ENCODE data around the gene UPK3A. TPM values are rescaled to one million over a fixed set of nuclear protein-coding genes. Genes with fewer than 3 reads are reported as not detected.

The UPK3A gene
- under 1 TPM in 2 of 6 donors, not detected in 4; 0.55 to 0.57 TPM for polyA plus RNA-seq (ENCODE audit: low read depth in 6 of 6)

DNA sequence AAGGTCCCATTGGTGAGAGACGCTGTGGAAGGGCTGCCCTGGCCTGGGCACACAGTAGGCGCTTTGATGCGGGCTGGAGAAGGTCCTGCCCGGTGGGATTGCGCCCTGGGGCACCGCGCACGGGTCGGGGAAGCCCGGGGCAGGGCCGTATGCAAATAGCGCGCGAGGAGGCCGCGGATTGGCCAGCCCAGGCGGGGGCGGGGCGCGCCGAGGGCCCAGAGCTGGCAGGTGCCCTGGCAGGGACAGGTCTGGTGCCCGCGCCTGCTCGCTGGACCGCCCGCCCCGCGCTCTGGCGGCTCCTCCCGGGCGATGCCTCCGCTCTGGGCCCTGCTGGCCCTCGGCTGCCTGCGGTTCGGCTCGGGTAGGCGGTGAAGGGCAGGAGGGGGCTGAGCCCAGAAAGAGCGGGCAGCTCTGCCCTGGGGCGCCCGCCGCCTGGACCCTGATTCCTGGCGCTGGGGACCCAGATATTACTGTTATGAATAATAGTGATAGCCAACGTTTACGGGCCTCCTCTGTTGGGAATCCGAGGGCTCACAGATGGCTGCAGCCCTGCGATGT is at the start of gene UPK3A:
UPK3A (plus strand) TSS at position 245 of the 558 bp plus-strand sequence; CDS start at position 310, 65 bp downstream.
- peaks cover 0 to 11% (median 9%) of the 10 kb centered on the region in 3 donors for H3K27me3 Mint-ChIP-seq
- H3K27ac Mint-ChIP-seq, result peak within 1 kb of the TSS; percentile 22 to 99 (median 70)
- DNase-seq, result peak; percentile 82
- H3K9me3 Mint-ChIP-seq, result peaks cover 0 to 1% (median 0%) of the 10 kb centered on the region in 7 donors
- H3K36me3 Mint-ChIP-seq, result no peaks in the 10 kb centered on the region
- peak; percentile 80 to 84 for ATAC-seq (ENCODE audit: low read depth in 2 of 2)
- peak within 1 kb of the TSS; percentile 15 to 82 (median 60) for H3K4me3 Mint-ChIP-seq
- peaks cover 26 to 63% (median 40%) of the 10 kb centered on the region in 3 donors for H3K4me1 Mint-ChIP-seq

DNA sequence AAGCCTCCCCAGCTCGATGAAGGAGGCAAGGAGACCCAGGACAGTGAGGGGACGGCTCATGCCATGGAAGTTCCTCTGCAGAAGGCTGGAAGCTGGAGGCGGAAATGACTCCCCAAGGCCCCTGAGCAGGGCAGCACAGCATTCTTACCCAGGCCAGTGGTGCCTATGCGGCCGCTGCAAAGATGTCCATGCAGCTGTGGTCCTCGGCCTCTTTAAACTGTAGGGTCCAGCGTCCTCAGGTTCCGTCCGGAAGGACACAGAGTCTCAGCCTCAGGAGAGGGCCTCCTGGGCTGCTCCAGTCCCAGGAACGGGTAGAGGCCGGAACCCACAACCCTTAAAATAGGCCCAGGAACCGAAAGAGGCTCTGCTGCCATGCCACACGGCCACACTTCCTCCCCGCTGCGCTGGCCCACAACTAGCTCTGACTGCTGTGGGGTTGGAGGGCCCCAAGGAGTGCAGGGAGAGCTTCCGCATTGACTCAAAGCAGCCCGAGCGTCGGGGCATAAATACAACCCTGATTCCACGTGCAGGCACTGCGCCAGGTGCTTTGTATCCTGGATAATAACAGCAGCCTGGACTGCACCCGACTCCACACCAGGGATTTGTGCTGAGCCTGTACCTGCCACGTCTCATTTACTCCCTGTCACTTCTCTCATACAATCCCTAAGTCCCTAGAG is 49.5 kb upstream of the UPK3A start:
- Mint-ChIP-seq H3K4me1 (peaks cover 47 to 83% (median 79%) of the 10 kb centered on the region in 3 donors), H3K27me3 (no peaks in the 10 kb centered on the region), H3K36me3 (no peaks in the 10 kb centered on the region), H3K27ac (peak overlapping the region; percentile 64 to 96 (median 74)), H3K4me3 (peak overlapping the region; percentile 76 to 88 (median 83)), H3K9me3 (no peaks in the 10 kb centered on the region)
- DNase-seq, result peak; percentile 72
- peak; percentile 65 to 90 for ATAC-seq (ENCODE audit: low read depth in 2 of 2)

DNA sequence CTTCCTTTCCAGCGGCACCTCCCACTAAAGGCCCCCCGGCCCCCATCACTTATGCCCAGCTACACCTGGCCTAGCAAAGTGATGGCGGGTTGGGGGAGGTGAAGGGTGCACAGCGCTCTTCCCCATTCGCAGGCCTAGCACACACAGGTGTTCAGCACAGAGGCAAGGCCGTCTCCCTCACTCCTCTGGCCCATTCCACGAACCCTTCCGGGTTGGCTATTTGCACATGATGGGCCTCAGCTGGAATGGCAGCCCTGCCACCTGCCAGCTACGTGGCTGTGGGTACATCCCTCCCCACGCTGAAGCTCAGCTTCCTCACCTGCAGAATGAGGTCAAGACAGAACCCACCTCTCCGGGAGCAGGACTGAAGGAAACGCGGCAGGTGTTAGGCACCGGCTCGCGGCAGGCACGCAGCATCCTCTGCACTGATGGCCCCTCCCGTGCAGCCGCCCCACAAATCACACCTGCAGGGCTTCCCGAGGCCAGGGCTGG is 48.9 kb upstream of the UPK3A start:
- Mint-ChIP-seq H3K27ac (peak overlapping the region; percentile 64 to 96 (median 74)), H3K4me3 (peak overlapping the region; percentile 76 to 88 (median 83)), H3K27me3 (no peaks in the 10 kb centered on the region), H3K4me1 (peaks cover 48 to 84% (median 79%) of the 10 kb centered on the region in 3 donors), H3K9me3 (no peaks in the 10 kb centered on the region), H3K36me3 (no peaks in the 10 kb centered on the region)
- DNase-seq (peak; percentile 28), ATAC-seq (ENCODE audit: low read depth in 2 of 2) (peak; percentile 29 to 43)

DNA sequence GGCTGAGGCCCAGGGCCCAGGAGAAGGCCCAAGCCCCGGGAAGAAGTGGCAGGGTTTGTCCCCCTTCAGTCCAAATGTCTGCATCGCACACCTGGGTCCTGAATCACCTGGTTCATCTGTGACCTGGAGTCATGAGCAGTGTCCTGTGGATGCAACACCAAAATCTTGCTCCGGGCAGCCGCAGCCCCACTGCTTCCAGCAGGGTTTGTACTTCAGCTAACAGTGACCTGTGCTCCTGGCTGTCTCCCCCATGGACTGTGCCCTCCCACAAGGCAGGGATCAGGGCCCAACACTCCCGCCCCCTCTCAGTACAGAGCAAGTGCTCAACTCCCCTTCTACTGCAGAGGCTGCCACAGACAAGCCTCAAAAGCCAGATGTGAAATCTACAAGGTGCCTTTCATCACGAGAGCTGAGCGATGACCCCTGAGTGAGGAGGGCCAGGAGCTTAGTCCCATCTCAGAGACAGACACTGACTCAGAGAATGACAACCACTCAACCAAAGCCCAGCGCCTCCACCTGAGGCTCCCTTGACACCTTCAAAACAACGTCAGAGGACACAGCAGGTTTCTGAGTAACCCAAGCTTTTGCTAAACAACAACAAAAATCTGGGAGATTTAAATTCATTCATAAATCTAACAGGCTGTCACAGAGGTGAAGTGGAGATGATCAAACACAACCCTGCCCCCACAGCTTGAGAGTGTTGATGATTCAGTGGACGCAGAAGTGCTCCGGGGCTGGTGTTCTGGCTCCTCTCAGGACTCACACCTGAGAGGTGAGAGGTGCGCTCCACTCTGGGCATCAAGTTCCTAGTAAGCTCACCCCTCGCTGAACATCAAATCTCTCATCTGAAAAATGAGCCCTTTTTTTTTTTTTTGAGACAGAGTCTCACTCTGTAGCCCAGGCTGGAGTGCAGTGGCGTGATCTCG is 47.4 kb upstream of the UPK3A start:
- Mint-ChIP-seq H3K27ac (peak overlapping the region in 2 of 6 donors; percentile 24 to 76), H3K27me3 (no peaks in the 10 kb centered on the region), H3K4me3 (peak overlapping the region in 6 of 8 donors; percentile 19 to 98 (median 48)), H3K4me1 (peaks cover 55 to 90% (median 77%) of the 10 kb centered on the region in 3 donors), H3K9me3 (no peaks in the 10 kb centered on the region), H3K36me3 (no peaks in the 10 kb centered on the region)
- DNase-seq, result no peak
- no peak for ATAC-seq (ENCODE audit: low read depth in 2 of 2)

DNA sequence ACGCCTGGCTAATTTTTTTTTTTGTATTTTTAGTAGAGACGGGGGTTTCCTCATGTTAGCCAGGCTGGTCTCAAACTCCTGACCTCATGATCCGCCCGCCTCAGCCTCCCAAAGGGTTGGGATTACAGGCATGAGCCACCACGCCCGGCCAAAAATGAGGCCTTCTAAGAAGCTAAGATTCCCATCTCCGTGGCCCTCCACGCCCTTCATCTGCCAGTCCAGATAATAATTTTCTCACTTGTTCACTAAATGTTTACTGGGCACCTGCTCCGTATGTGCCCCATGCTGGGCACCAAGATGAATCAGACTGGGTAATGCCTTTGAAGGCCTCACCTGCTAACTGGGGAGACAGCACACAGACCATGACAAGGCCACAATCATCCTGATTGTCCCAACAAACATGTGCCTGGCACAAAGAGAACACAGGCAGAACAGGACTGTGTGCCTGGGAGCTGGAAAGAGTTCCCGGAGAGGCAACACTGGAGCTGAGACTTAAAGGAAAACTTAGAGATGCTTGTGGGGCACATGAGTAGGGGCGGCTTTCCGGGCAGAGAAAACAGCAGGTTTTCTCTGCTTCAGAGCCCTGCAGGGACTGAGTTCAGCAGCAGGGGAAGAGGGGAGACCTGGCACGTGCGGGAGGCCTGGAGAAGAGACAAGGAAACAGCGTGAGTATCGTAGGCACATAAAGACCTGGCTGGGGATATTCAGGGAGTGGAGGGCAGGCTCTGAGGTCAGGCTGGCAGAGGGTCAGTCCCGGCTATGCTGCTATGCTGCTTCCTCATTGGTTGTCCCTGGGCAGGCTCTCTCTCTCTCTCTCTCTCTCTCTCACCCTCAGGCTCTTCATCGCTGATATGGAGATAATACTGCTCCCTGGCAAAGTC is 46.4 kb upstream of the UPK3A start:
- Mint-ChIP-seq H3K4me3 (peak overlapping the region; percentile 62 to 98 (median 86)), H3K36me3 (no peaks in the 10 kb centered on the region), H3K9me3 (no peaks in the 10 kb centered on the region)

DNA sequence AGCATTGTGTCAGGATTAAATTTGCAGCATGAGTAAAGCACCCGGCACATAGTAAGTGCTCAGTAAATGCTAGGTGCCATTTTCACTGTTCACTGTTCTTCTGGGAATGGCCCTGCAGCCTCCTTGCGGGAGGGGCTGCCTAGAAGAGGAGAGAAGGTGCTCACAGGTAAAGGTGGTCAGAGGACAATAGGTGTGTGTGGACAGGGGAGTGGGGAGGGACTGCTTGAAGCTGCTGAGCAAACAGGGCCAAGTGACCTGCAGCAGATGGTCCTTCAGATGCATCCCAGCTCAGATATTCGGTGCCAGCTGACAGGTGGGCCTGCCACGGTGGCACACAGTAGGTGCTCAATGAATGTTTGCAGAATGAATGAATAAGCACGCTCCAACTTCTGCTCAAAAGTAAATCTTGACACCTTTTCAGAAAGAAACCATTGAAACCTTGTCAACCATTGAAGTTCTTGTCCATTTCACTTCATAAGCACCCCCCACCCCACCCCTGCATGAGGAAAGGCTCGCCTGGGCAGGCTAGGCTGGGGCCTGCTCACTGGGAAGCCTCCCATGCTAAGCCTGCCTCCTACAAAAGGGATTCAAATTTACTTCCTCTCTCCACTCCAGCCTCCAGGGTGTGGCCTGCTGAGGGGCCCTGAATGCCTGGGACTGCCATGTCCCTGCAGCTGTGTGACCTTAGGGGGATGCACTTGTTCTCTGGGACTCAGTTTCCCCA is 45.6 kb upstream of the UPK3A start:
- peaks cover 47 to 74% (median 65%) of the 10 kb centered on the region in 3 donors for H3K4me1 Mint-ChIP-seq

More for the DNA sequence above, 46.4 kb upstream of the UPK3A start:
- H3K27ac Mint-ChIP-seq, result no peak overlapping the region
- no peaks in the 10 kb centered on the region for H3K27me3 Mint-ChIP-seq
- DNase-seq (no peak), ATAC-seq (ENCODE audit: low read depth in 2 of 2) (no peak)
- H3K4me1 Mint-ChIP-seq, result peaks cover 52 to 82% (median 71%) of the 10 kb centered on the region in 3 donors

DNA sequence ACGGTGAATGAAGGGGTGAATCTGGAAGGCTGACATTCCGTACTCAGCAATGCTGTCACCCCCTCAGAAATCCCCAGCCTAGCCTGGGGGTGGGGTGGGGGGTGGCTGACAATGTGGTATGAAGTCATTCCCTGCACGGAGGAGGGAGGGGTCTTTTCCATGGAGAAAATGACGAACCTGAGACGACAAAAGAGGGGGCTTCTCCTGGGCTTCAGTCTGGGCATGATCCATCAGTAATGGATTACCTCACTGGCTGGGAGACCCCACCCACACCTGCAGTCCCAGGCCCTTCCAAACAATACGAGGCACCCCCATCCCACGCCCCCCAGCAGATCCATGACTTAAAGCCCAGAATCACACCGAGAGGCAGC is 45.1 kb upstream of the UPK3A start:
- peak overlapping the region; percentile 87 to 98 (median 95) for H3K4me3 Mint-ChIP-seq
- no peaks in the 10 kb centered on the region for H3K9me3 Mint-ChIP-seq
- peak overlapping the region in 3 of 6 donors; percentile 78 to 93 (median 86) for H3K27ac Mint-ChIP-seq
- no peak for ATAC-seq (ENCODE audit: low read depth in 2 of 2)
- DNase-seq, result no peak
- H3K36me3 Mint-ChIP-seq, result no peaks in the 10 kb centered on the region
- no peaks in the 10 kb centered on the region for H3K27me3 Mint-ChIP-seq
- H3K4me1 Mint-ChIP-seq, result peaks cover 44 to 68% (median 60%) of the 10 kb centered on the region in 3 donors

More for the DNA sequence above, 45.6 kb upstream of the UPK3A start:
- DNase-seq, result no peak
- no peak for ATAC-seq (ENCODE audit: low read depth in 2 of 2)
- Mint-ChIP-seq H3K9me3 (no peaks in the 10 kb centered on the region), H3K4me3 (peak overlapping the region; percentile 87 to 98 (median 95)), H3K27me3 (no peaks in the 10 kb centered on the region), H3K27ac (peak overlapping the region in 4 of 6 donors; percentile 33 to 86 (median 58)), H3K36me3 (no peaks in the 10 kb centered on the region)

DNA sequence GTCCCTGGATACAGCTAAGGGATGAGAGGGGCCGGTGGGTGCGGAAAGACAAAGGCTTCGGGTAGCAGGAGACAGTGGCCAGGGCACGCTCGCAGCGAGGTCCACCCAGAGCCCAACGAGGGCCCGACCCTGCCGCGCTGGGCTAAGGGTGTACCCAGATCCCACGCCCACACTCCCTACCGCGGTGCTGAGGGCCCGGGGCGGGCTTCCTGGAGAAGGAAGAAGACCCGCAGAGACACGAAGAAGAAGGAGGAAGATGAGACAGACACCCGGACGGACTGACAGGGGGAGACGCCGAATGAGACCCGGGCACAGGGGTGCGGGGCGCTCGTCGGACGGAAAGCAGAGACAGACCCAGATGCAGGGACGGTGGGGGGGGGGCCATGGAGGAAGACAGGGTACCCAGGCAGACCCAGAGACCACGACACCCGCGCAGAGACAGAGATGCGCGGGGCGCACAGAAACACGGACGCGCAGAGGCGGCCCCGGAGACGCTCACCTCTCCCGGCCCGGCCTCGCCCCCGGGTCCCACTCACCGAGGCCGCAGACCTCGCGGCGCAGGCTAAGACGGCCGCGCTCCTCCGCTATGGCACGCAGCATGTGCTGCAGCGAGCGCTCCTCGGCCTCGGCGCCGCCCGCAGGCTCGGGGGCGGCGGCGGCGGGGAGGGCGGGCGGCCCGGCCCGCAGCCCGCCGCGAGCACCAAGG is 44.5 kb upstream of the UPK3A start:
- DNase-seq (peak; percentile 33), ATAC-seq (ENCODE audit: low read depth in 2 of 2) (peak; percentile 54)
- no peaks in the 10 kb centered on the region for H3K9me3 Mint-ChIP-seq

DNA sequence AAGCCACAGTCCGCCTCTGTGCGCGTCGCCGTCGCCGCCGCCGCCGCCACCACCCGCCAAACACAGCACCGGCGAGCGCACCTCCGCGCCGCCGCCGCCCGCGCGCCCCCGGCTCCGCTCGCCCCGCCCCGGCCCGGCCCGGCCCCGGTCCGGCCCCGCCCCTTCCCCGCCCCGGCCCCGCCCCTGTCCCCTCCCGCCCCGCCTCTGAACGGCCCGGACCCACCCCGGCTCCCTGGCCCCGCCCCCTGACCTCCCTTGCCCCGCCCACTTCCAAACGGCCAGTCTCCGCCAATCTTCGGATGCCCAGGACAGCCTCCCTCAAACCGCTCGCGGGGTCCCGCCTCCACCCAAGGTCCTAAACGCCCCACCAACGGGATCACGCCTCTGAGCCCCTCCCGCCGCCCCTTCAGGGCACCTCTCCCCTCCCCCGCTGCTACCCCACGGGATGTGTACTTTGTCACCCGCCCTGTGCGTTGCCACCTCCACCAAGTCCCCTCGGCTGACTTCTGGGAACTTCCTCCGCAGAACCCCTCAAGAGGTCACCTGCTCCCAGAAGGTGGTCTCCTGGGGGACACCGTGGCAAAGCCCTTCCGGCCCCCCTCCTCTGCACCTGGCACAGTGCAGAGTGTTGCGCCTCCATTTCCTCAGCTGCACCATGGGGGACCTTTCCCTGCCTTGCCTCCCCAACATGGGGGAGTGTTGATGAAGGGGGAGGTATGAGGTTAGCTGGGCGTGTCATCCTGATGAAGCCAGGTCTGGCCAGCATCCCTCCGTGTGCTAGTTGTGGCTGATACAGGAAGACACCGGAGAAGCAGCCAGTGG is 43.7 kb upstream of the UPK3A start, which contains the start of gene KIAA0930:
KIAA0930 (minus strand) TSS at position 85 of the 822 bp plus-strand sequence. CDS start 191 bp downstream, outside the sequence.
- H3K36me3 Mint-ChIP-seq, result no peaks in the 10 kb centered on the region
- H3K27ac Mint-ChIP-seq, result peak within 1 kb of the TSS; percentile 89 to 96 (median 93)
- H3K4me1 Mint-ChIP-seq, result peaks cover 38 to 61% (median 49%) of the 10 kb centered on the region in 3 donors
- ATAC-seq (ENCODE audit: low read depth in 2 of 2) (peak; percentile 61 to 66), DNase-seq (peak; percentile 68)
- H3K4me3 Mint-ChIP-seq, result peak within 1 kb of the TSS; percentile 87 to 98 (median 95)
- no peaks in the 10 kb centered on the region for H3K9me3 Mint-ChIP-seq
- no peaks in the 10 kb centered on the region for H3K27me3 Mint-ChIP-seq

More for the DNA sequence above, 44.5 kb upstream of the UPK3A start:
- no peaks in the 10 kb centered on the region for H3K36me3 Mint-ChIP-seq
- H3K4me3 Mint-ChIP-seq, result peak overlapping the region; percentile 87 to 98 (median 95)
- H3K27me3 Mint-ChIP-seq, result no peaks in the 10 kb centered on the region
- peak overlapping the region; percentile 76 to 94 (median 91) for H3K27ac Mint-ChIP-seq
- peaks cover 44 to 63% (median 54%) of the 10 kb centered on the region in 3 donors for H3K4me1 Mint-ChIP-seq

DNA sequence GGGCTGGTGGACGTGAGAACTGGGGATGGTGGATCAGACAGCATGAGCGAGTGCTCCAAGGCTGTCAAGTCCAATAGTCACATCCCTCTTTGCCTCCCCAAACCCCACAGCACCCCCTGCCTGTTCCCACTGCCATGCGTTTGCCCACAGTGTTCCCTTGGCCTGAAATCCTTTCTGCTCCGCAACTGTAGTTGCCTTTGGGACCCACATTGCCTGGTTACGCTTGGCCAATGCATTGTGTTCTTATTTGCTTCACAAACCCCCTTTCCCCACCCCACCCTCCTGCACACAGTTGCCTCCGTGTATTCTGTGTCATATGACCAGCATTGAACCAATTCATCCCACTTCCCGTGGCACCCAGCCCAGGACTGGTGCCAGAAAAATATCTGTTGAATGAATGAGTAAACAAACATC is 42.0 kb upstream of the UPK3A start:
- H3K27me3 Mint-ChIP-seq, result no peaks in the 10 kb centered on the region
- peaks cover 42 to 59% (median 48%) of the 10 kb centered on the region in 3 donors for H3K4me1 Mint-ChIP-seq
- DNase-seq (no peak), ATAC-seq (ENCODE audit: low read depth in 2 of 2) (no peak)
- no peaks in the 10 kb centered on the region for H3K36me3 Mint-ChIP-seq
- H3K9me3 Mint-ChIP-seq, result no peaks in the 10 kb centered on the region
- H3K27ac Mint-ChIP-seq, result peak overlapping the region in 1 of 6 donors; percentile 90
- peak overlapping the region in 4 of 8 donors; percentile 39 to 90 (median 68) for H3K4me3 Mint-ChIP-seq
